Sigmoid colon (tissue), 7 donors: Measurements from ENCODE around the gene CD27. TPM values are rescaled to one million over a fixed set of nuclear protein-coding genes. Genes with fewer than 3 reads are reported as not detected.
A peak's percentile ranks its signal among the peaks of the same experiment; 100 is the strongest.

Source experiments
- DNase-seq: peaks from one replicate; pipeline ENCODE4 v3.0.0-alpha.2; 2019
- H3K27ac ChIP-seq, 4 donors: fragments of 200-600 bp; sonication (generic); one replicate each; pipeline ENCODE4 v1.5.1; 2016 to 2019; ENCODE audit warnings: mild to moderate bottlenecking in 1 of 4
- H3K27me3 ChIP-seq, 3 donors: fragments of 200-600 bp; sonication (generic); one replicate each; pipeline ENCODE4 v1.5.1; 2019; ENCODE audit warnings: mild to moderate bottlenecking in 1 of 3
- H3K36me3 ChIP-seq, 4 donors: fragments of 200-600 bp; sonication (generic); one replicate each; pipeline ENCODE4 v1.5.1; 2016 to 2019
- H3K4me1 ChIP-seq, 4 donors: fragments of 200-600 bp; sonication (generic); one replicate each; pipeline ENCODE4 v1.5.1; 2017 to 2019
- H3K4me3 ChIP-seq, 4 donors: fragments of 200-600 bp; sonication (generic); one replicate each; pipeline ENCODE4 v1.5.1; 2017 to 2019; ENCODE audit warnings: mild to moderate bottlenecking in 2 of 4, moderate library complexity in 1 of 4
- H3K9me3 ChIP-seq, 4 donors: fragments of 200-600 bp in 3 of 4; sonication (generic) in 3 of 4; one replicate each; pipeline versions ENCODE4 v1.5.1 to v1.6.1; 2013 to 2019
- EP300 ChIP-seq, 4 donors: sonication (generic); formaldehyde crosslinking; IDR thresholded peaks; one replicate each; pipeline ENCODE4 v1.6.1; 2017; ENCODE audit warnings: antibody characterized with exemption in 4 of 4
- POLR2A ChIP-seq, 2 donors: fragments of 450-650 bp; IDR thresholded peaks; one replicate each; pipeline ENCODE4 v1.6.1; 2016; ENCODE audit warnings: antibody characterized with exemption in 2 of 2, mild to moderate bottlenecking in 2 of 2, moderate library complexity in 2 of 2
- POLR2AphosphoS5 ChIP-seq, 4 donors: sonication (generic); formaldehyde crosslinking; IDR thresholded peaks; one replicate each; pipeline ENCODE4 v1.6.1; 2017; ENCODE audit warnings: antibody characterized with exemption in 4 of 4
- WGBS, 2 donors: extraction: QIAGEN DNeasy Blood & Tissue Kit; methylation state at CpG; one replicate each; pipeline ENCODE4 v1.1.7; 2013; 5-methylcytosine and 5-hydroxymethylcytosine counted together
- intact Hi-C: fragments of 100-400 bp; cut with DNase I; formaldehyde crosslinking; loops from one replicate; pipeline ENCODE4 v1.15.1; 2023
- polyA plus RNA-seq, 3 donors: library from polyadenylated mRNA; stranded (reverse); fragments of 200-250 nt; gene quantifications; one replicate each; pipeline ENCODE4 v1.2.3, GENCODE V29; 2013
- total RNA-seq, 4 donors: library from RNA; depleted of rRNA; stranded (reverse); fragments of >200 nt; gene quantifications; one replicate each; pipeline ENCODE4 v1.1.0, GENCODE V29; 2016
- TF ChIP-seq, protein P1 (sequence below), 4 experiments: fragments of 450-650 bp in 3 of 4; fragments of 200-600 bp in 1 of 4; IDR thresholded peaks; one replicate each; pipeline ENCODE4 v1.5.1; 2016 to 2019; ENCODE audit warnings: antibody characterized with exemption in 4 of 4, mild to moderate bottlenecking in 3 of 4, moderate library complexity in 2 of 4
- donor health status: healthy with polysubstance abuse.
- donor health status: Bipolar disorder and iron deficiency.
- donor health status: healthy.

CD27 gene
- total and polyA plus RNA-seq, 7 donors, result 0.60 to 29.0 (median 1.6) TPM; not detected in 3

DNA sequence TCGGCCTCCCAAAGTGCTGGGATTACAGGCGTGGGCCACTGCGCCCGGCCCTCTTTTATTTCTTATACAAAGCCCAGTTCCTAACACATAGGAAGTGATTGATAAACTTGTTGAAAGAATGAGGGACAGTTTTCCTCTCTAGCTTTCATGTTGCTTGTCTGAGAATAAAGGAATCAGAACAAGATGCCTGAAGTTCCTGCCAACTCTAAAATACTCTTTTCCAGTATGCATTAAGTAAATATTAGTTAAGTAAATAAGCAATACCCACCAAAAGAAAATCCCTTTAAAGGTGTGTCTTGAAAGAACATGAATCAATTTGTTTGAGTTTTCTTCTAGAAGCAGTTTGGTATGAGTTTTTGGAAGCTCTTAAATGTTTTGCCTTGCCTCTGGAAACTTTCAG is 24.4 kb upstream of the CD27 start:
- peaks cover 0 to 4% (median 0%) of the 10 kb centered on the region in 4 donors for H3K36me3 ChIP-seq
- H3K4me1 ChIP-seq, result peaks cover 0 to 22% (median 19%) of the 10 kb centered on the region in 4 donors
- whole genome bisulfite sequencing, 2 donors, result 41 to 71% methylated on average over 4 of the region's 4 CpGs
- H3K27ac ChIP-seq, result peak overlapping the region; percentile 7 to 62 (median 54)
- TF ChIP-seq EP300 (IDR thresholded peaks at IDR 0.05) (no peak), POLR2A (IDR thresholded peaks at IDR 0.05) (no peak), POLR2AphosphoS5 (IDR thresholded peaks at IDR 0.05) (no peak)
- TF ChIP-seq, protein P1, sequence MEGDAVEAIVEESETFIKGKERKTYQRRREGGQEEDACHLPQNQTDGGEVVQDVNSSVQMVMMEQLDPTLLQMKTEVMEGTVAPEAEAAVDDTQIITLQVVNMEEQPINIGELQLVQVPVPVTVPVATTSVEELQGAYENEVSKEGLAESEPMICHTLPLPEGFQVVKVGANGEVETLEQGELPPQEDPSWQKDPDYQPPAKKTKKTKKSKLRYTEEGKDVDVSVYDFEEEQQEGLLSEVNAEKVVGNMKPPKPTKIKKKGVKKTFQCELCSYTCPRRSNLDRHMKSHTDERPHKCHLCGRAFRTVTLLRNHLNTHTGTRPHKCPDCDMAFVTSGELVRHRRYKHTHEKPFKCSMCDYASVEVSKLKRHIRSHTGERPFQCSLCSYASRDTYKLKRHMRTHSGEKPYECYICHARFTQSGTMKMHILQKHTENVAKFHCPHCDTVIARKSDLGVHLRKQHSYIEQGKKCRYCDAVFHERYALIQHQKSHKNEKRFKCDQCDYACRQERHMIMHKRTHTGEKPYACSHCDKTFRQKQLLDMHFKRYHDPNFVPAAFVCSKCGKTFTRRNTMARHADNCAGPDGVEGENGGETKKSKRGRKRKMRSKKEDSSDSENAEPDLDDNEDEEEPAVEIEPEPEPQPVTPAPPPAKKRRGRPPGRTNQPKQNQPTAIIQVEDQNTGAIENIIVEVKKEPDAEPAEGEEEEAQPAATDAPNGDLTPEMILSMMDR (IDR thresholded peaks at IDR 0.05), result no peak
- DNase-seq, result no peak
- no peaks in the 10 kb centered on the region for H3K27me3 ChIP-seq
- H3K4me3 ChIP-seq, result no peak overlapping the region
- intact Hi-C loops, result no loop called here
- no peaks in the 10 kb centered on the region for H3K9me3 ChIP-seq

GRCh38 chr12:6423267-6424007 is 21.3 kb upstream of the CD27 start:
- peaks cover 0 to 22% (median 19%) of the 10 kb centered on the region in 4 donors for H3K4me1 ChIP-seq
- H3K4me3 ChIP-seq, result no peak overlapping the region
- TF ChIP-seq POLR2A (IDR thresholded peaks at IDR 0.05) (no peak), POLR2AphosphoS5 (IDR thresholded peaks at IDR 0.05) (peak in 3 of 4 donors; percentile 68 to 70 (median 68)), EP300 (IDR thresholded peaks at IDR 0.05) (peak in 1 of 4 donors; percentile 16)
- TF ChIP-seq, protein P1 (IDR thresholded peaks at IDR 0.05), result peak; percentile 85 to 95 (median 92)
- no peaks in the 10 kb centered on the region for H3K27me3 ChIP-seq
- intact Hi-C loops, result loop anchor here (1.0 to 2.0 kb wide), 2 partner anchors 42 to 115 kb away; no protein-coding TSS in a partner anchor
- H3K27ac ChIP-seq, result peak overlapping the region; percentile 43 to 67 (median 62)
- DNase-seq, result peak; percentile 96
- WGBS, 2 donors, result 2 to 6% methylated on average over 9 of the region's 9 CpGs
- H3K9me3 ChIP-seq, result no peaks in the 10 kb centered on the region
- H3K36me3 ChIP-seq, result no peaks in the 10 kb centered on the region

DNA sequence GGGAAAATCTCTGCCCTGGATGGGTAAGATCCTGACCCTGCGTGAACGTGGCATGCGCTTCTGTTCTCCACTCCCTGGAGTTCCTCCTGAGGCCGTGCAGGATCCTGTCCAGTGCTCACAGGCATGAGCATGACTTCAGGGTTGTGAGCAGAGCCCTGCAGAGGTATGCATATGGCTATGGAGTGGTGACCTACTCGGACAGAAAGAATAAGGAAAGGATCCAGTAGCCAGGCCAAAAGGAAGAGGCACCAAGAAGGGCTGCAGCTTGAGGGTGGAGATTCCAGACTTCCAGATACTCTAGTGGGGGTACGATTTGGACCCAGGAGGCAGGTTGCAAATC is 20.8 kb upstream of the CD27 start:
- no peak overlapping the region for H3K4me3 ChIP-seq
- H3K4me1 ChIP-seq, result peaks cover 0 to 22% (median 17%) of the 10 kb centered on the region in 4 donors
- TF ChIP-seq EP300 (IDR thresholded peaks at IDR 0.05) (no peak), POLR2AphosphoS5 (IDR thresholded peaks at IDR 0.05) (no peak), POLR2A (IDR thresholded peaks at IDR 0.05) (no peak)
- TF ChIP-seq, protein P1 (IDR thresholded peaks at IDR 0.05), result no peak
- 43 to 64% methylated on average over 6 of the region's 6 CpGs for WGBS, 2 donors
- no peaks in the 10 kb centered on the region for H3K9me3 ChIP-seq
- no peaks in the 10 kb centered on the region for H3K36me3 ChIP-seq
- peak overlapping the region; percentile 43 to 67 (median 62) for H3K27ac ChIP-seq
- H3K27me3 ChIP-seq, result no peaks in the 10 kb centered on the region
- intact Hi-C loops, result no loop called here
- DNase-seq, result no peak

DNA sequence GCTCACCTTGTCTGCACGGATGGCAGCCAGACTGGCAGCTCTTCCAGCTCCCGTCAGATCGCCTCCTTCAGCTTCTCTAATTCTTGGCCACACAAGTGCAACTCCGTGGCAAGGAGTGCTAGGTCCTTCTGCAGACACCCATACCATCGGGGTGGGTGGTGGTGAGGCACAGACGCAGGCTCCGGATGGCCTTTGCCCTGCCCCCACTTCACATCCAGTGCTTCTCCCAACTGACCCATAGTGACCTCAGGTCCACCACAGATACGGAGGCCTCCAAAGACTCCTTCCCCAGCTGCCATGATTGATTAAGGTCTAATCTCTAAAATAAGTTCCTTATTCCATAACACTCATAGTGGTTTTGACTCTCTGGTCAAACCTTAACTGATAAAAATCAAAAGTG is 19.9 kb upstream of the CD27 start:
- TF ChIP-seq, protein P1 (IDR thresholded peaks at IDR 0.05), result no peak
- TF ChIP-seq EP300 (IDR thresholded peaks at IDR 0.05) (no peak), POLR2A (IDR thresholded peaks at IDR 0.05) (no peak), POLR2AphosphoS5 (IDR thresholded peaks at IDR 0.05) (no peak)
- WGBS, 2 donors, result 91% methylated on average over 8 of the region's 8 CpGs
- DNase-seq, result no peak
- intact Hi-C loops, result no loop called here
- no peaks in the 10 kb centered on the region for H3K36me3 ChIP-seq
- no peaks in the 10 kb centered on the region for H3K27me3 ChIP-seq
- no peaks in the 10 kb centered on the region for H3K9me3 ChIP-seq
- H3K27ac ChIP-seq, result no peak overlapping the region
- no peak overlapping the region for H3K4me3 ChIP-seq
- H3K4me1 ChIP-seq, result peaks cover 0 to 23% (median 18%) of the 10 kb centered on the region in 4 donors
